Mesothelial cell of epicardium (in vitro differentiated cells): ENCODE data around the gene ZFP91. TPM values are rescaled to one million over a fixed set of nuclear protein-coding genes. Genes with fewer than 3 reads are reported as not detected.
A peak's percentile ranks its signal among the peaks of the same experiment; 100 is the strongest.

ENCODE experiments used
- DNase-seq, 2 experiments: peaks; one replicate each; pipeline ENCODE4 v3.0.0; 2021; ENCODE audit warnings: low spot score in 2 of 2; ENCODE audit not compliant: unreplicated experiment in 2 of 2
- H3K27ac Mint-ChIP-seq: 2 replicates; pipeline ENCODE4 v1.8.0; 2021; ENCODE audit warnings: mixed read lengths
- H3K27me3 Mint-ChIP-seq: 2 replicates; pipeline ENCODE4 v1.8.0; 2021; ENCODE audit warnings: low read depth, mixed read lengths
- H3K36me3 Mint-ChIP-seq: 2 replicates; pipeline ENCODE4 v1.8.0; 2021; ENCODE audit warnings: mixed read lengths
- H3K4me1 Mint-ChIP-seq: 2 replicates; pipeline ENCODE4 v1.8.0; 2021; ENCODE audit warnings: mixed read lengths
- H3K4me3 Mint-ChIP-seq: 2 replicates; pipeline ENCODE4 v1.8.0; 2021; ENCODE audit warnings: mild to moderate bottlenecking, moderate library complexity, mixed read lengths
- H3K9me3 Mint-ChIP-seq: 2 replicates; pipeline ENCODE4 v1.8.0; 2021; ENCODE audit warnings: mixed read lengths
- CTCF ChIP-seq: fragments of 200-600 bp; sonication (generic); IDR thresholded peaks from one replicate; pipeline ENCODE4 v1.5.0; 2021; ENCODE audit warnings: antibody characterized with exemption; ENCODE audit not compliant: unreplicated experiment
- total RNA-seq: library from RNA; stranded (reverse); gene quantifications from 3 replicates; pipeline ENCODE4 v1.2.1, GENCODE V29; 2021

The ZFP91 gene
- total RNA-seq, 1 donor from 2014 or later = 39.7 TPM

- Mint-ChIP-seq H3K9me3 (peaks cover 21% of the 10 kb centered on the region), H3K27ac (no peak overlapping the region), H3K27me3 (peaks cover 9% of the 10 kb centered on the region), H3K36me3 (no peaks in the 10 kb centered on the region), H3K4me3 (no peak overlapping the region), H3K4me1 (no peaks in the 10 kb centered on the region)
- DNase-seq = no peak
- TF ChIP-seq CTCF = no peak
Measured at GRCh38 chr11:58647866-58648265, 69.0 kb downstream of the ZFP91 start.

GRCh38 chr11:58649623-58650022, 70.8 kb downstream of the ZFP91 start:
- TF ChIP-seq CTCF = no peak
- peaks cover 14% of the 10 kb centered on the region for H3K9me3 Mint-ChIP-seq
- no peak overlapping the region for H3K27ac Mint-ChIP-seq
- no peaks in the 10 kb centered on the region for H3K36me3 Mint-ChIP-seq
- no peaks in the 10 kb centered on the region for H3K4me1 Mint-ChIP-seq
- H3K27me3 Mint-ChIP-seq = peaks cover 9% of the 10 kb centered on the region
- DNase-seq = no peak
- no peak overlapping the region for H3K4me3 Mint-ChIP-seq

- Mint-ChIP-seq H3K36me3 (no peaks in the 10 kb centered on the region), H3K9me3 (peaks cover 9% of the 10 kb centered on the region), H3K27ac (no peak overlapping the region), H3K27me3 (peaks cover 12% of the 10 kb centered on the region), H3K4me1 (no peaks in the 10 kb centered on the region), H3K4me3 (no peak overlapping the region)
- no peak for DNase-seq
- TF ChIP-seq CTCF = no peak
Measured at GRCh38 chr11:58650496-58650895, 71.6 kb downstream of the ZFP91 start.

GRCh38 chr11:58652726-58653280, 73.9 kb downstream of the ZFP91 start:
- Mint-ChIP-seq H3K27ac (no peak overlapping the region), H3K36me3 (no peaks in the 10 kb centered on the region), H3K4me1 (no peaks in the 10 kb centered on the region), H3K4me3 (no peak overlapping the region), H3K27me3 (peaks cover 15% of the 10 kb centered on the region), H3K9me3 (no peaks in the 10 kb centered on the region)
- TF ChIP-seq CTCF = no peak
- DNase-seq = no peak

GRCh38 chr11:58654079-58654907, 75.4 kb downstream of the ZFP91 start:
- H3K27ac Mint-ChIP-seq = no peak overlapping the region
- H3K4me3 Mint-ChIP-seq = no peak overlapping the region
- H3K4me1 Mint-ChIP-seq = no peaks in the 10 kb centered on the region
- TF ChIP-seq CTCF = peak; percentile 76
- DNase-seq = peak; percentile 41 to 80
- H3K36me3 Mint-ChIP-seq = no peaks in the 10 kb centered on the region
- H3K9me3 Mint-ChIP-seq = no peaks in the 10 kb centered on the region
- peaks cover 15% of the 10 kb centered on the region for H3K27me3 Mint-ChIP-seq
